Neural progenitor cell (in vitro differentiated cells): ENCODE data around the gene ATG16L2.

ENCODE experiments used
- EZH2 ChIP-seq: fragments of 200-600 bp; sonication (generic); IDR thresholded peaks from 2 replicates; pipeline ENCODE4 v1.6.1; 2017; ENCODE audit warnings: antibody characterized with exemption, mild to moderate bottlenecking, moderate library complexity
- EZH2phosphoT487 ChIP-seq: fragments of 200-600 bp; sonication (generic); IDR thresholded peaks from 2 replicates; pipeline ENCODE4 v1.6.1; 2017; ENCODE audit warnings: antibody characterized with exemption
- TF ChIP-seq, protein P1 (sequence below): fragments of 200-600 bp; sonication (generic); IDR thresholded peaks from 2 replicates; pipeline ENCODE4 v1.5.1; 2017; ENCODE audit warnings: antibody characterized with exemption, mild to moderate bottlenecking

DNA sequence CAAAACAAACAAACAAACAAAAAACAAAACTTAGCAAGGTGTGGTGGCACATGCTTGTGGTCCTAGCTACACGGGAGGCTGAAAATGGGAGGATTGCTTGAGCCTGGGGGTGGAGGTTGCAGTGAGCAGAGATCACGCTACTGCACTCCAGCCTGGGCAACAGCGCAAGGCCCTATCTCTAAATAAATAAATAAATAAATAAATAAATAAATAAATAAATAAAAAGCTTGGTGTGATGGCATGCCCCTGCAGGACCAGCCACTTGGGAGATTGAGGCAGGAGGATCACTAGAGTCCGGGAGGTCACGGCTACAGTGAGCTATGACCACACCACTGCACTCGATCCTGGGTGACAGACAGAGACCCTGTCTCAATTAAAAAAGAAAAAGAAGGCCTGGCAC is 11.4 kb upstream of the ATG16L2 start:
- TF ChIP-seq, protein P1, sequence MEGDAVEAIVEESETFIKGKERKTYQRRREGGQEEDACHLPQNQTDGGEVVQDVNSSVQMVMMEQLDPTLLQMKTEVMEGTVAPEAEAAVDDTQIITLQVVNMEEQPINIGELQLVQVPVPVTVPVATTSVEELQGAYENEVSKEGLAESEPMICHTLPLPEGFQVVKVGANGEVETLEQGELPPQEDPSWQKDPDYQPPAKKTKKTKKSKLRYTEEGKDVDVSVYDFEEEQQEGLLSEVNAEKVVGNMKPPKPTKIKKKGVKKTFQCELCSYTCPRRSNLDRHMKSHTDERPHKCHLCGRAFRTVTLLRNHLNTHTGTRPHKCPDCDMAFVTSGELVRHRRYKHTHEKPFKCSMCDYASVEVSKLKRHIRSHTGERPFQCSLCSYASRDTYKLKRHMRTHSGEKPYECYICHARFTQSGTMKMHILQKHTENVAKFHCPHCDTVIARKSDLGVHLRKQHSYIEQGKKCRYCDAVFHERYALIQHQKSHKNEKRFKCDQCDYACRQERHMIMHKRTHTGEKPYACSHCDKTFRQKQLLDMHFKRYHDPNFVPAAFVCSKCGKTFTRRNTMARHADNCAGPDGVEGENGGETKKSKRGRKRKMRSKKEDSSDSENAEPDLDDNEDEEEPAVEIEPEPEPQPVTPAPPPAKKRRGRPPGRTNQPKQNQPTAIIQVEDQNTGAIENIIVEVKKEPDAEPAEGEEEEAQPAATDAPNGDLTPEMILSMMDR = no peak
- no peak for TF ChIP-seq EZH2
- no peak for TF ChIP-seq EZH2phosphoT487
